Uterus (tissue), 2 donors: ENCODE results near the gene IARS2.

ENCODE experiments used
- CTCF ChIP-seq, 4 experiments: fragments of 200-600 bp in 2 of 4; fragments of 450-650 bp in 2 of 4; sonication (generic) in 2 of 4; IDR thresholded peaks; one replicate each; pipeline ENCODE4 v1.5.1; 2016 to 2019; ENCODE audit warnings: antibody characterized with exemption in 4 of 4, mild to moderate bottlenecking in 2 of 4, moderate library complexity in 1 of 4
- POLR2A ChIP-seq, 2 donors: fragments of 450-650 bp; IDR thresholded peaks; one replicate each; pipeline ENCODE4 v1.6.1; 2016; ENCODE audit warnings: antibody characterized with exemption in 2 of 2, mild to moderate bottlenecking in 1 of 2, moderate library complexity in 1 of 2

- TF ChIP-seq CTCF (IDR thresholded peaks at IDR 0.05): no peak
- TF ChIP-seq POLR2A (IDR thresholded peaks at IDR 0.05): no peak
These were observed 28.0 kb downstream of the IARS2 start for GRCh38 chr1:220121791-220122530.
